Ovary (tissue), 9 donors: ENCODE data around the gene MRTO4. TPM values are rescaled to one million over a fixed set of nuclear protein-coding genes. Genes with fewer than 3 reads are reported as not detected.
"Not testable (repeated sequence)": the region's sequence is repeated elsewhere in the genome, so short reads cannot be mapped to it uniquely, and the experiment has no call there.

Experiments
- DNase-seq, 5 donors: peaks; one replicate each; pipeline ENCODE4 v3.0.0-alpha.2; 2019 to 2020
- H3K27ac ChIP-seq, 2 donors: fragments of 200-600 bp; one replicate each; pipeline versions ENCODE4 v1.5.1 to v1.8.0; 2019 to 2022
- H3K27me3 ChIP-seq: fragments of 200-600 bp; one replicate; pipeline ENCODE4 v1.8.0; 2022
- H3K36me3 ChIP-seq: fragments of 200-600 bp; sonication (generic); one replicate; pipeline ENCODE4 v1.5.1; 2019
- H3K4me1 ChIP-seq: one replicate; pipeline ENCODE4 v1.8.1; 2013; ENCODE audit warnings: mild to moderate bottlenecking, moderate library complexity; ENCODE audit not compliant: insufficient read depth
- H3K4me3 ChIP-seq: fragments of 200-600 bp; sonication (generic); one replicate; pipeline ENCODE4 v1.5.1; 2017
- H3K9me3 ChIP-seq, 2 donors: fragments of 200-600 bp in 1 of 2; sonication (generic) in 1 of 2; one replicate each; pipeline versions ENCODE4 v1.5.1 to v1.8.1; 2013 to 2019; ENCODE audit warnings: mild to moderate bottlenecking in 1 of 2, moderate library complexity in 1 of 2
- EP300 ChIP-seq: sonication (generic); formaldehyde crosslinking; IDR thresholded peaks from one replicate; pipeline ENCODE4 v1.6.1; 2017; ENCODE audit warnings: antibody characterized with exemption
- POLR2A ChIP-seq: fragments of 450-650 bp; IDR thresholded peaks from one replicate; pipeline ENCODE4 v1.6.1; 2017; ENCODE audit warnings: antibody characterized with exemption, mild to moderate bottlenecking, moderate library complexity
- WGBS, 3 donors: extraction: QIAGEN DNeasy Blood & Tissue Kit in 1 of 3; methylation state at CpG; one replicate each; pipeline versions ENCODE4 v1.1.5 to v1.1.7; 2013 to 2017; 5-methylcytosine and 5-hydroxymethylcytosine counted together
- intact Hi-C, 4 donors: fragments of 100-400 bp; cut with DNase I; formaldehyde crosslinking; loops; one replicate each; pipeline versions ENCODE4 v1.11.0 to v1.15.1; 2022 to 2023
- polyA plus RNA-seq, 2 donors: library from polyadenylated mRNA; stranded (reverse); fragments of 200-250 nt in 1 of 2; fragments of 350-450 nt in 1 of 2; fragmentation: Illumina TruSeq in 1 of 2; extraction: RNeasy Lipid Tissue Mini Kit (QIAGEN cat#74804) in 1 of 2; gene quantifications; one replicate each; pipeline ENCODE4 v1.2.3, GENCODE V29; 2013 to 2014
- total RNA-seq, 7 donors: library from RNA; depleted of rRNA in 2 of 7; stranded (reverse); fragments of >200 nt in 2 of 7; fragmentation: NEBNext Ultra II Directional in 3 of 7; extraction: Animal tissue kit (Norgen Biotek cat#: 25700) in 3 of 7; gene quantifications; one replicate each; pipeline versions ENCODE4 v1.1.0 to v1.2.4, GENCODE V29; 2016 to 2023
- TF ChIP-seq, protein P1 (sequence below), 3 donors: fragments of 450-650 bp in 2 of 3; fragments of 200-600 bp in 1 of 3; IDR thresholded peaks; one replicate each; pipeline versions ENCODE4 v1.5.1 to v1.8.0; 2016 to 2022; ENCODE audit warnings: antibody characterized with exemption in 3 of 3, mild to moderate bottlenecking in 1 of 3
- donor health status: DM: no; HTN: no; CAD: no; lungs with moderate emphysema.
- donor health status: DM: no; HTN: no; CAD: no.
- donor health status: Bipolar disorder and iron deficiency.
- donor health status: DM: yes; HTN: yes; CAD: no.
- donor health status: DM: no; HTN: no; CAD: no.
- donor health status: DM: yes; HTN: yes; CAD: no.

Gene MRTO4
- total and polyA plus RNA-seq, 9 donors = 14.3 to 49.1 (median 26.4) TPM

DNA sequence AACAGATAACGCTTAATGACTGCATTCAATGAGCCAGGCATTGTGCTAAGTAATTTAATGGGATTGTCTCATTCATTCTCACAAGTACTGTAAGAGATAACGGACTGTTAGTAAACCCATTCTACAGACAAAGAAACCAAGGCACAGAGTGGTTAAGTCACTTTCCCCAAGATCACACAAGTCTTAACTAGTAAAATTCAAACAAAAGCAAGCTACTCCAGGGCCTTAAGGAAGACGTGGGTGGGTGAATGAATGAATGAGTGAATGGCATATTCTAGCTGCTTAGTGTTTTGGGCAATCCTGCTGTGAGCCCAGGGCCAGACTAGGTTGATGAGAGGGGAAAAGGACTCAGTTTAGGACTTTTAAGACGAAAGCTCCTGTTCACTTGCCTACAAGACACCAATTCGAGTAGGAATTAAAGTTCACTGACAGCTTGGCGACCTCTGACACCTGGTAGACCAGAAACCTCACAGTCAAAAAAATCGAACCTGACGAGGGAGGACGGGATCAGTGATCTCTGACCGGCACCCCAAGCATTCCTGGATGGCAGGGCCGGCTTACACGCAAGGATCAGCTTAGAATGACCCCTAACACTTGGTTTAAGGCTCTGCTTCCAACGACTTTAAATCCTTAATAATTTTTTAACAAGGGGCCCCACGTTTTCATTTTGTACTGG lies 838 bp upstream of the MRTO4 start:
- H3K4me1 ChIP-seq = peaks cover 15% of the 10 kb centered on the region
- no peaks in the 10 kb centered on the region for H3K36me3 ChIP-seq
- peak overlapping the region; percentile 80 for H3K4me3 ChIP-seq
- no peaks in the 10 kb centered on the region for H3K27me3 ChIP-seq
- WGBS, 3 donors = 9 to 11% (median 10%) methylated on average over 14 of the region's 14 CpGs
- H3K9me3 ChIP-seq = no peaks in the 10 kb centered on the region
- intact Hi-C loops = loop anchor here in 1 of 4 donors (5.0 kb wide), 1 partner anchor 407 kb away; no protein-coding TSS in a partner anchor
- DNase-seq = no peak
- peak overlapping the region in 1 of 2 donors; percentile 93 for H3K27ac ChIP-seq
- TF ChIP-seq, protein P1, sequence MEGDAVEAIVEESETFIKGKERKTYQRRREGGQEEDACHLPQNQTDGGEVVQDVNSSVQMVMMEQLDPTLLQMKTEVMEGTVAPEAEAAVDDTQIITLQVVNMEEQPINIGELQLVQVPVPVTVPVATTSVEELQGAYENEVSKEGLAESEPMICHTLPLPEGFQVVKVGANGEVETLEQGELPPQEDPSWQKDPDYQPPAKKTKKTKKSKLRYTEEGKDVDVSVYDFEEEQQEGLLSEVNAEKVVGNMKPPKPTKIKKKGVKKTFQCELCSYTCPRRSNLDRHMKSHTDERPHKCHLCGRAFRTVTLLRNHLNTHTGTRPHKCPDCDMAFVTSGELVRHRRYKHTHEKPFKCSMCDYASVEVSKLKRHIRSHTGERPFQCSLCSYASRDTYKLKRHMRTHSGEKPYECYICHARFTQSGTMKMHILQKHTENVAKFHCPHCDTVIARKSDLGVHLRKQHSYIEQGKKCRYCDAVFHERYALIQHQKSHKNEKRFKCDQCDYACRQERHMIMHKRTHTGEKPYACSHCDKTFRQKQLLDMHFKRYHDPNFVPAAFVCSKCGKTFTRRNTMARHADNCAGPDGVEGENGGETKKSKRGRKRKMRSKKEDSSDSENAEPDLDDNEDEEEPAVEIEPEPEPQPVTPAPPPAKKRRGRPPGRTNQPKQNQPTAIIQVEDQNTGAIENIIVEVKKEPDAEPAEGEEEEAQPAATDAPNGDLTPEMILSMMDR (IDR thresholded peaks at IDR 0.05) = no peak
- TF ChIP-seq POLR2A = no peak
- TF ChIP-seq EP300 = no peak

DNA sequence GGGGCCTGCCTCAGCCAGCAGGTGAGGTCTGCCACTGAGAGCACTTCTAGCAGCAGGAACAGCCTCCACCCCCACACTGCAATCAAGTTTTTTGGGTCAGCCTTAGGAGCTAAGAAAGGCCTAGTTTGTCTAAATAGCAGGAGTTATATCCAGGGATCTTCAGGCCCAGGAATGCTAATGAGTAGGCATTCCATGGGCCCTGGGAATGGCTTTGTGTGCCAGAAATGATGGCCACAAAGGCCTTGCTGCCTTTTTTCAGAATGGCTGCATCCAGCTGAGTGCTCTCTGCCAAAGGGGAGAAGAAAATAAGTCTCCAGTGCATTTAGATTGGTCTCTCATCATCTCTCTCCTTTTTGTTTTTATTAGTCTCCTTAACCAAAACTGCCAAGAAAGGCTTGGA lies 2.8 kb downstream of the MRTO4 start:
- intact Hi-C loops = loop anchor here in 1 of 4 donors (5.0 kb wide), 1 partner anchor 403 kb away; no protein-coding TSS in a partner anchor
- no peak for TF ChIP-seq EP300
- no peak for TF ChIP-seq POLR2A
- TF ChIP-seq, protein P1 (IDR thresholded peaks at IDR 0.05) = no peak
- H3K27ac ChIP-seq = no peak overlapping the region
- H3K36me3 ChIP-seq = no peaks in the 10 kb centered on the region
- H3K27me3 ChIP-seq = no peaks in the 10 kb centered on the region
- peaks cover 15% of the 10 kb centered on the region for H3K4me1 ChIP-seq
- no peak for DNase-seq
- H3K9me3 ChIP-seq = no peaks in the 10 kb centered on the region
- no peak overlapping the region for H3K4me3 ChIP-seq

- Histone ChIP-seq H3K36me3 (no peaks in the 10 kb centered on the region), H3K27ac (no peak overlapping the region), H3K27me3 (no peaks in the 10 kb centered on the region), H3K9me3 (no peaks in the 10 kb centered on the region), H3K4me3 (no peak overlapping the region), H3K4me1 (peaks cover 15% of the 10 kb centered on the region)
- no peak for DNase-seq
- intact Hi-C loops = no loop called here
- WGBS, 3 donors = 70 to 81% (median 76%) methylated on average over 4 of the region's 4 CpGs
- TF ChIP-seq, protein P1 (IDR thresholded peaks at IDR 0.05) = no peak
- TF ChIP-seq EP300 (no peak), POLR2A (no peak)
Measured at GRCh38 chr1:19255288-19255687, 3.7 kb downstream of the MRTO4 start.

- H3K9me3 ChIP-seq, intact Hi-C loops, H3K27me3 ChIP-seq, H3K27ac ChIP-seq, H3K4me3 ChIP-seq, DNase-seq, H3K36me3 ChIP-seq: not testable (repeated sequence)
- peaks cover 14% of the 10 kb centered on the region for H3K4me1 ChIP-seq
- 90 to 95% (median 93%) methylated on average over 5 of the region's 5 CpGs for WGBS, 3 donors
Measured at GRCh38 chr1:19256301-19256700, 4.7 kb downstream of the MRTO4 start.

DNA sequence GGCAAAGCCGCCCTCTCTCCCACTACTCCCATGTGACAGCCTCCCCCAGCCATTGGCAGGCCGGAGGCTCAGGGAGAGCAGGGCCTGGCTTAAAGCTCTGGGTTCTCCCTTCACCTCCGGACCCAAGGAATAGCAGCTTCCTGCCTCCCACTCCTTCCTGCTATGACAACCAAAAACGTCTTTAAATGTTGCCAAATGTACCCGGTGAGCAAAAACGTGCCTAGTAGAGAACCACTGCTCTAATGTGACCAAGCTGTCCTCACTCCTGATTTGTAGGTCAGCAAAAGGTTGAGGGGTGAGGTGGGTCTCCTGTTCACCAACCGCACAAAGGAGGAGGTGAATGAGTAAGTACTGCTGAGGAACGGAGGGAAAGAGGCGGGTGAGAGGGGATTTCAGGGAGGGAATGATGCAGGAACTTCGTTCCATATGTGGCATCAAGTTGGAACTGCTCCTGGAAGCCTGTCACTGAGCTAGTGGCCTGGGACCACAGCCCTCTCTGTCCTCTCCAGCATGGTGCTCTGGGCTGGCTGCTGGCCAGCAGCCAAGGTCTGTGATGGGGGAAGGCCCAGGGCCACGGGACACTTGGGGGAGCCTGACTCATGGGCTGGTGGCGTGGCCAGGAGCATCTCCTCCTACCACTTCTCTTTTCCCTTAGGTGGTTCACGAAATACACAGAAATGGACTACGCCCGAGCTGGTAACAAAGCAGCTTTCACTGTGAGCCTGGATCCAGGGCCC lies 5.7 kb downstream of the MRTO4 start:
- H3K36me3 ChIP-seq = no peaks in the 10 kb centered on the region
- no peak overlapping the region for H3K27ac ChIP-seq
- H3K4me1 ChIP-seq = peaks cover 12% of the 10 kb centered on the region
- no peaks in the 10 kb centered on the region for H3K9me3 ChIP-seq
- no peak overlapping the region for H3K4me3 ChIP-seq
- intact Hi-C loops = no loop called here
- TF ChIP-seq EP300 (no peak), POLR2A (no peak)
- TF ChIP-seq, protein P1 (IDR thresholded peaks at IDR 0.05) = no peak
- 51 to 65% (median 61%) methylated on average over 15 of the region's 15 CpGs for WGBS, 3 donors
- DNase-seq = no peak
- no peaks in the 10 kb centered on the region for H3K27me3 ChIP-seq
